Stimulated activated CD4-positive, alpha-beta T cell treated with anti-CD3 and anti-CD28 coated beads, TNF-alpha, amount 100 ng/mL, for 4 hours (primary cell): ENCODE data around the gene B4GALT2.

ENCODE experiments used
- DNase-seq, 3 experiments: peaks; one replicate each; pipeline ENCODE4 v3.0.0-alpha.2; 2020; ENCODE audit warnings: low read depth in 3 of 3

B4GALT2 gene

DNA sequence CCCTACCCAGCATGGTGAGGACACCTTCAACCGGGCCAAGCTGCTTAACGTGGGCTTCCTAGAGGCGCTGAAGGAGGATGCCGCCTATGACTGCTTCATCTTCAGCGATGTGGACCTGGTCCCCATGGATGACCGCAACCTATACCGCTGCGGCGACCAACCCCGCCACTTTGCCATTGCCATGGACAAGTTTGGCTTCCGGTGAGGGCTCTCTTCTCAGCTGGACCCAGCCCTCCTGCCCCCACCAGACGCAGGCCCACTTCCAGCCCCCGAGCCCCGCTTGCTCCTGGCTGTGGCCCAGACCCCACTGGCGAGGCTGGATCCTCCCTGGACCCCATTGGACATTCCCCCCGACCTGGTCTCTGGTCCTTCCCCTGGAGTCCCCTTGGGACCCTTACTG is 5.8 kb downstream of the B4GALT2 start:
- no peak for DNase-seq

DNA sequence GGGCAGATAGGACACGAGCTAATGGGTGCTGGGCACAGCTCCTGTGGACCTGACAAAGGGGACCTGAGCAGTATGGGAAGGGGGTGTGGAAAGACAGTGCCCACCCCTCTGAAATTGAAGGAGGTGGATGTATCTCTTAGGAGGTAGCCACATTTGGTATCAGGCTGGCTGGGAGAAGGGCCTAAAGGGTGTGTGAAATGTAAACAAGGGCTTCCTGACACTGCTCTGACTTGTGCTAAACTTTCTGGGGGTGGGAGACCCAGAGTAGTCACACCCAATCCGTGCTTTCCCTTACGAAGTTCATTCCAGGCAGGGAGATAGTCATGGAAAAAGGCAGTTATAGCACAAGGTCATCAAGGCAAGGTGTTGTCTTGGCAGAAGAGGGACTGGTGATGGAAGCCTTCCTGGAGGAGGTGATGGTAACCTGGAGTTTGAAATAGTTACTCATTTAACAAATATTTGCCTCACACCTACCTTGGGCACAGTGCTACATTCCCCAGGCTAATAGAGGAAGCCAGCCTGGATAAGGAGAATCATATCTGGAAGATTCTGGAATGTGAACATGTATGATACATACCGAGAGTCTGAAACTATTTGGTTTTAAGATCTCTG is 7.1 kb downstream of the B4GALT2 start:
- no peak for DNase-seq

DNA sequence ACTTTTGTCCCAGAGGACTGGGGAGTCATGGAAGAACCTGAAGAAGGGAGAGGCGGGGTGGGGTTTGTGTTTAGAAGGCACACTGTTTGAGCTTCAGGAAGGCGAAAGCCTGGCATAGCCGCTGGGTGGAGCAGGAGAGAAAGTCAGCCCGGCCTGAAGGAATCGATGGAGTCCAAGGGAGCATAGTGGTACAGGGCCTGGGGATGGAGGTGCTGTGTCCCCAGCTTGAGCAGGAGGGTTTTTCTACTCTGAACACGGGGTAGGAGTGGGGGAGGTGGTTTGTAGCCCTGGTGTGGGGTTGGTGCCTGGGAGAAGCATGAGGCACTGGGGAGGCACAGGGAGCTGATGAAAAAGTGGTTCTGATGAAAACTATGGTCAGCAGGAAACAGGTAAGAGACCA is 7.7 kb downstream of the B4GALT2 start:
- DNase-seq = no peak

DNA sequence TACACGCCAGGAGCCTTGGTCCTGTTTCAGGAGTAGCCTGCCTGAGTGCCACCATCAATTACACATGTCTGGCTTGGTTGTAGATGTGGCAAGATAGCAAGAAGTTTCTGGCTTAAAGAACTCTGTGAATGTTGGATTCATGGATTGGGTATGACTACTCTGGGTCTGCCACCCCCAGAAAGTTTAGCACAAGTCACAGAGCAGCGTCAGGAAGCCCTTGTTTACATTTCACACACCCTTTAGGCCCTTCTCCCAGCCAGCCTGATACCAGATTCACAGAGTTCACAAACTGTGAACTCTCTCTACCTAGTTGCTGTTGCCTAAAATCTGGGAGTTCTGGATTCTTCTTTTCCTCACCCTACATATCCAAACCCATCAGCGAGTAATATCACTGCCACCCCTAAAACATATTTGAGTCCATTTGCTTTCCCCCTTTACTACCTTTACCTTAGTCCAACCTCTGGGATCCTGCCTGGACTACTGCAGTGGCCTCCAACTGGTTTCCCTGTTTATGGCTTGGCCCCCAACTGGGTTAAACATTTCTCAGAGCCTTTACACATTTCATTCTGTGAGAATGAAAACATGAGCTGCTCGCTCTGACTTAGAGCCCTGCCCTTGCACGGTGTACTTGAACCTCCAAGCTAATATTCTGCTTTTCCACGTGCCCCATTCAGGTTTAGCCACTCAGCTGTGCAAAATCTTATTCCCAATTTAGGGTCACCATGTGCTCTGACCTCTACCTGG is 8.3 kb downstream of the B4GALT2 start:
- DNase-seq = no peak

DNA sequence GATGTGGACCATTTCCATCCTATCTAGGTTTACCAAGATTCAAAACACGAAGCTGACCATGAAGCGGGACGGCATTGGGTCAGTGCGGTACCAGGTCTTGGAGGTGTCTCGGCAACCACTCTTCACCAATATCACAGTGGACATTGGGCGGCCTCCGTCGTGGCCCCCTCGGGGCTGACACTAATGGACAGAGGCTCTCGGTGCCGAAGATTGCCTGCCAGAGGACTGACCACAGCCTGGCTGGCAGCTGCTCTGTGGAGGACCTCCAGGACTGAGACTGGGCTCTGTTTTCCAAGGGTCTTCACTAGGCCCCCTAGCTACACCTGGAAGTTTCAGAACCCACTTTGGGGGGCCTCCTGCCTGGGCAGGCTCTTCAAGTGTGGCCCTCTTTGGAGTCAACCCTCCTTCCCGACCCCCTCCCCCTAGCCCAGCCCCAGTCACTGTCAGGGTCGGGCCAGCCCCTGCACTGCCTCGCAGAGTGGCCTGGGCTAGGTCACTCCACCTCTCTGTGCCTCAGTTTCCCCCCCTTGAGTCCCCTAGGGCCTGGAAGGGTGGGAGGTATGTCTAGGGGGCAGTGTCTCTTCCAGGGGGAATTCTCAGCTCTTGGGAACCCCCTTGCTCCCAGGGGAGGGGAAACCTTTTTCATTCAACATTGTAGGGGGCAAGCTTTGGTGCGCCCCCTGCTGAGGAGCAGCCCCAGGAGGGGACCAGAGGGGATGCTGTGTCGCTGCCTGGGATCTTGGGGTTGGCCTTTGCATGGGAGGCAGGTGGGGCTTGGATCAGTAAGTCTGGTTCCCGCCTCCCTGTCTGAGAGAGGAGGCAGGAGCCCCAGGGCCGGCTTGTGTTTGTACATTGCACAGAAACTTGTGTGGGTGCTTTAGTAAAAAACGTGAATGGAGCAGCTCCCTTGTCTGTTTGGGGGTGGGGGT is 11.5 kb downstream of the B4GALT2 start:
- no peak for DNase-seq

DNA sequence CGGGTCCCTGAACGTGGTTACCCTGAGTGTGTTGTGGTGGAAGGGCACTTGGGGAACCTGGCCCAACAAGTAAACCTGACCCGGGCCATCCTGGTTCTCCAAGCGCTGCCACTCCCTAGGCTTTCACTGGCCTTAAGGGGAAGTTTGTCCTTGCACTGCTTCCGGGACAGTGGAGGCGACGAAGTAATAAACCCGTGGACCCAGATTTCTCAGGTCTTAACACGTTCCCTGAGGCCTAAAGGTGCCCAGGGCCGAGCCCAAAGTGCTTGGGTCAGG is 12.1 kb downstream of the B4GALT2 start:
- no peak for DNase-seq

DNA sequence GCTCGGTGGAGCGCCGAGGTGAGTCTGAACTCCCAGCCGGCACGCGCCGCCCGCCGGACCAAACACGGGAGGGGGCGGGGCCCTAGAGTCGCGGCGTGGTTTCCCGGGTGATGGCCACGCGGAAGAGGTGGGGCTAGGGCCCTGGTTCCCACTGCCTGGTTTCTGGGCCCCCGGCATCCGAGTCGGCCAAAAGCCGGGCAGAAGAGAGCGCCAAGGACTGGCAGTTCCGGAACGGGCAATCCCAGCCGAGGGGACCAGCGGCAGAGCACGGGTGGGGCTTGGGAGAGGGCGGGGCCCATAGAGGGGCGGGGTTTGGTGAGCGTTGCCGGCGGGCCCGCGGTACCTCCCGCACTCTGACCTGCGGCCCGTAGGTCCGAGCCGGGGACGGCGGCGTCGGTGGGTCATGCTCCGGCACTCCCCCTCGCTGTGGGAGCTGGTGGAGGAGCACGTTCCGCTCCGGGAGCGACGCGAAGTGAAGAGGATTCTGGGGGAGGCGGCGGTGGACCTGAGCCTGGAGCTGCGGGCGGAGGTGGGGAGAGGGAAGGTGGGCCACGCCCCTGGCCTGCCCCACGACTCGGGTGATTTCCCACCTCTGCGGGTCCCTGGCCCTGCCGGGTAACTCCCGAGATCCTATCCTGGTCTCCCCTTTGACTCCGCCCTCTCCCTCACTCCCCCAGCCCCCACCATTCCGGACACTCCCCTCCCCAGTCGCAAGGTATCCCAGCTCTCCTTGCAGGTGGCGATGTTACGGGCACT is 12.6 kb downstream of the B4GALT2 start, which contains the start of gene CCDC24:
Gene CCDC24 (plus strand): TSS at position 124 of the 756 bp plus-strand sequence. CDS start 280 bp downstream, at position 404.
- DNase-seq = peak; percentile 49 to 55 (median 49)

DNA sequence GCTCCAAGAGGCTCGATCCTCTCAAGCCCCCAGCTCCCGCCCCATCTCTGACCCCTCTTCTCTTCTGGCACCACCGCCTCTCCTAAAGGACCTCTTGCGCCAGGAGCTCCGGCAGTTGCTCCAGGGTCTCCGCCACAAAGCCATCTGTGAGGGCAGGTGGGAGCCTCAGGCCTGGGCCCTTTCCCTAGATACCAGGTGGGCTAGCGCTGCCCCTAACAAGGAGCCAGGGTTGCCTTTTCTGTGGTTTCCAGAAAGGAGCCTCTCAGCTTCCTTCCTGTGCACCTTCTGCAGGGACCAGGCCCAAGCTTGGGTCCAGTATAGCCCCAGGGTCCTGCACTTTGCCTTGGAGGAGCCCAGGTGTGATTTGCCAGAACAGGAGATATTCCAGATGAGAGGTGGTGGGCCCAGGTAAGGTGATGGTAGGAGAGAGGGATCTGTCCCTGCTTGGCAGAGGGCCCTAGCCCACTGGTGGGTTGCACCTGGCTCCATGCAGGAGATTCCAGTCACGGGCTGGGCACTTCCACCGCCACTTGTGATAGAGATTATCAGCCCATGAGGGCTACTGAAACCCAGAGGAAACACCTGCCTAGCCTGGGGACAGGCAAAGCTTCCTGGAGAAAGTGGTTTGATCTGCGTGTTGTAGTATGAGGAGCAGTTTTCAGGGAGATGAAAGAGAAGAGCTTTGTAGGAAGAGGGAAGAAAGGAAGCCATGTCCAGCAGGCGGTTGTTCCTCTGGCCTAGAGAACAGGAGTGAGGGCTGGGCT is 13.4 kb downstream of the B4GALT2 start:
- DNase-seq = no peak

DNA sequence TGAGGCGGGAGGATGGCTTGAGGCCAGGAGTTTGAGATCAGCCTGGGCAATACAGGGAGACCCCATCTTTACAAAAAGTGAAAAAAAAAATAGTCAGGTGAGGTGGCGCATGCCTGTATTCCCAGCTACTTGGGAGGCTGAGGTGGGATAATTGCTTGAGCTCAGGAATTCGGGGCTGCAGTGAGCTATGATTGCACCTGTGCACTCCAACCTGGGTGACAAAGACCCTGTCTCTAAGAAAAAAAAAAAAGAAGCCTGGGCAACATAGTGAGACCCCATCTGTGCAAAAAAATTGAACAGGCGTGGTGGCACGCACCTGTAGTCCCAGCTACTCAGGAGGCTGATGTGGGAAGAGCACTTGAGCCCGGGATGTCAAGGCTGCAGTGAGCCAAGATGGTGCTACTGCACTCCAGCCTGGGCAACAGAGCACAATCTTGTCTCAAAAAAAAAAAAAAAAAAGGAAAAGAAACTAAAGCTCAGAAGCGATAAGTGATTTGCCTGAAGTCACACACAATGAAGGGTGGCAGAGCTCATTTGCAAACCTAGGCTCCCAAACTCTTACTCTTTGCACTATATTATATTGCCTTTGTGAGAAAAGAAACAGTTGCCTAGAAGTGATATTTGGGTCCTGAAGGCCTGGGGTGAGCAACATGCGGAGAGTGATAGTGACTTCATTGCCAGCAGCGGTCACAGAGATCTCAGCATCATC is 14.3 kb downstream of the B4GALT2 start:
- DNase-seq = no peak

DNA sequence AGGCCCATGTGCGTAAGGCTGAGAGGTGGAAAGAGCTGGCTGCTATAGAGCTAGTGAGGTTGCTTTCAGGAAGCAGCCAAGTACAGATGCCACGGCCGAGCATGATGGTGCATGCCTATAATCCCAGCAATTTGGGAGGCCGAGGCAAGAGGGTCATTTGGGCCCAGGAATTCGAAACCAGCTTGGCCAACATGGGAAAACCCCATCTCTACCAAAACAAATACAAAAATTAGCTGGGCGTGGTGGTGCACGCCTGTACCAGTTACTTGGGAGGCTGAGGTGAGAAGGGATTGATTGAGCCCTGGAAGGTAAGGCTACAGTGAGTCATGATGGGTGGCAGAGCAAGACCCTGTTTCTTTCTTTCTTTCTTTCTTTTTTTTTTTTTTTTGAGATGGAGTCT is 15.1 kb downstream of the B4GALT2 start:
- no peak for DNase-seq

DNA sequence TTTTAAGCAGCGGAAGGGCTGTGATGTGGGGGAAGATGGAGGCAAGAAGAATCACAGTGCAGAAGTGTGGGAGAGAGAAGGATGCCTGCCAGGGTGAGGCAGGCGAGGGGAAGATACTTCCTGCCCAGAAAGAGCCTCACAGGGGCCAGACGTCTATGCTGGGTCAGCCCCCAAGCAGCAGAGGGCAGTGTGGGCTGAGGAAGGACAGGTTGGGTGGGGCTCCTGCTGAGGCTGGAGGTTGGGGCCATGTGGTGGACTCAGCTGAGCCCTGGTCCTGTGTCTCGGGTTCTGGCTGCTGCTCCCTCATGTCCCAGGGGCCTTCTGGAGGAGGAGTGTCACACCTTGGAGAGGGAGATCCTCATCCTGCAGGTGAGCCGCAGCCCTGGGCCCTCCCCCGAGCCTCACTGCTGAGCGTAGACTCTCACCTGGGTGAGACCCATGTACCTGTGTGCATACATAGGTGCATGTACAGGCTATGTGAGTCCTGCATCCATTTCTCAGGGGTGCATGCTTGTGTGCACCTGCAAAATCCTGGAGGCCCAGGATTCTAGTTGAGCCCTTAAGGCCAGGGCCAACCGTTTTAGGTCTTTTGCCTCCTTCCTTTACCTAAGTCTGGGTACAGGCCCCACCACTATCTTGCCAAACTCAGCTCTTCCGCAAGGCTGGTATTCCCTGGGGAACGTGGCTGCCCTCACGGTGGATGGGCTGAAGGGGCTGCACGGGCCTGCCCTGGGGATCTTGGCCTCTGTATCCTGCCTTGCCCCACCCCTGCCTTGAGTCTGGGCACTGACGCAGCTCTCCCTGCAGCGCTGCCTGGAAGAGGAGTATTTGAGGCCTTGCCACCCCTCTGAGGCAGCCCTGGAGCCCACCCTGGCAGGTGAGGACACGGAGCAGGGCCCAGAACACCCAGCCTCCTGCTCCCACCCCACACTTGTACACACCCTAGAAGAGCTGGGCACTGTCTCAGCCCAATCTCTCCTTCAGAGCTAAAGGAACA is 16.1 kb downstream of the B4GALT2 start:
- DNase-seq = no peak

DNA sequence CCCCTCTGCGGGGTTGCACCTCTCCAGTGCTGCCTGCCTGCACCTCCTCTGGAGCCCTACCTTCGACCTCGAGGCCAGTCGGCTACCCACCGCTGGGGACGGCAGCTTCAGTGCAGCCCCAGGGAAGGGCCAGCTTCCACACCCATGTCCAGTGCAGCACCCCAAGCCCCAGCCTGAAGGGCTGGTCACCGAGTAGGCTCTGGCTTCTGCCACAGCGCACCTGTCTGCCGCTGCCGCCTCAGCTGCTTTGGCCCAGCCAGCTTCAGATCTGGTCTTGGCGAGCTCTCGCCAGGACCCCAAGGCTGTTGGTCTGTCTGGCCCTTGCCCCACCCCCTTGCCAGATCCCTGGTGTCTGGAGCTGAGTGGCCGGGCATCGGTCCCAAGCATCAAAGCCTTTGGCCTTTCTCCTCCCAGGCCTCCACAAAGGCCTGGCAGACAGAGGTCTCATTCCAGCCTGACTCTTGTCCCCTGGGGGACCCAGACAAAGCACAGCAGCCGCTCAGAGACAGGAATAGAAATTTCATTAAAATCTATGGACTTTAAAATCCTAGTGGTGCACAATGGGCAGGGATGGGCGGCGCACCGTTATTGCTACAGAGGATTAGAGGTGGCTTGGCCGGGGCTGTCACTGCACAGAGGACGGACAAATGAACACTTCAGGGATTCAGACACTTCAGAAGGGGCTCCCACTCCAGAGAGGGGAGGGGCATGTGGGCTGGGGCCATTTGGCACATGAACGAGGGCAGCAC is 17.1 kb downstream of the B4GALT2 start:
- DNase-seq = no peak

DNA sequence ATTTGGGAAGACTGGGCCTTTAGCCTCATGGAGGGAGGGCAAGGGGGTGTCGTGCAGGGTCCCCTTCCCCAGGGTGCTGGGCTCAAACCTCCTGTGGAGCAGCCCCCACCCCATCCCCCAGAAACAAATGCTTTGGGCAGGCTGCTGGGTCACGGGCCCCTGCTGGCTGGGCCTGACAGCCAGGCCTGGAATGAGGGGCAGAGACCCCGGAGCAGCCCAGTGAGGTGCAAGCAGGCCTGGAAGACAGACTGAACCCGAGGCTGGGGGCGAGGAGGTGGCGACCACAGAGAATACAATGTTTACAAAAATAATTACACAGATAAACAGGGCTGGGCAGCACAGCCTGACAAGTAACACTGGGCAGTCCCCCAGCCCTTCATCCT is 17.7 kb downstream of the B4GALT2 start:
- no peak for DNase-seq

DNA sequence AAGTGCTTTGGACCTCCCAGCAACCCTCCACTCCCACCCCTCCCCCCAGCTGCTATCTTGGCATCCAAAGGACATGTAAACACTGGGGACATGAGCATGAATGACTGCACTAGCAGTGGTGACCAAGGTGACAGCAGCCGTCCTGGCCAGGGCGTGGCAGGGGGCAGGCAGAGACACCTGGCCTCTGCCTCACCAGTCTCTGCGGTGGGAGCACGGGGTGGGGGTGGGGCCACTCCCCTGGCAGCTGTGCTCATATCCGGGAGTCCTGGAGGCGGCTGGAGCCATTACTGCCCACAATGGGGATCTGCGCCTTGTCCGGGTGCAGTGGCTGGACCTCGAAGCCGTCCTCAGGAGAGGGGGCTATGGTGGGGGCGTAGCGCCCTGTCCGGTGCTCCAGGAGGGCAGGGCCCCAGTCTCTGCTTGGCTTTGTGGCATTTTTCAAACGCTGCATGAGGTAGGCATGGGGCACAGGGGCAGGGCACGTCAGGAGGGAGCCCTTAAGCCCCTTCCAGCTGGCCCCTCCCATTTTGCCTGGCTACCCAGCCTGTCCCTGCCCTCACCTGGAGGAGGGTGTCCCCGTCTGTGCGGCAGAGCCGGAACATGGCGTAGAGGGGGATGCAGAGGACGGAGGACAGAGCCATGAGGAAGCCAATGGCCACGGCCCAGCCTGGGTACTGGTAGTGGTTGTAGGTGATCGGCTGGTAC is 18.4 kb downstream of the B4GALT2 start:
- no peak for DNase-seq

DNA sequence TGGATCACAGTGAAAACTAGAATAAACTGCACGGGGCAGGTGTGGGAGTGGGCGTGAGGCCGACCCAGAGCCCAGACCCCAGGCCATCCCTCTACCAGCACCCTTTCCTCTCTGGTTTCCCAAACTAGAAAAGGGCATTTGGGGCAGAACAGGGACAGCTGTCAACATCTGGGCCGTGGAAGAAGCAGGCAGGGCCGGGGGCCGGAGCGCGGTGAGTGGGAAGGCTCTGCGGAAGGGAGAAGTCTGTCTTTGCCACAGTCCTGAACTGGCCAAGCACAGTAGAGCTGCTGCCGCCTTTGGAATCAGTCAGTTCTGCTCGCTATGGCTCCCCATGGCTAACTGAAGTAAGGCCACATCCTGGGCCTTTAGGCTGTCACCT is 19.0 kb downstream of the B4GALT2 start:
- no peak for DNase-seq

DNA sequence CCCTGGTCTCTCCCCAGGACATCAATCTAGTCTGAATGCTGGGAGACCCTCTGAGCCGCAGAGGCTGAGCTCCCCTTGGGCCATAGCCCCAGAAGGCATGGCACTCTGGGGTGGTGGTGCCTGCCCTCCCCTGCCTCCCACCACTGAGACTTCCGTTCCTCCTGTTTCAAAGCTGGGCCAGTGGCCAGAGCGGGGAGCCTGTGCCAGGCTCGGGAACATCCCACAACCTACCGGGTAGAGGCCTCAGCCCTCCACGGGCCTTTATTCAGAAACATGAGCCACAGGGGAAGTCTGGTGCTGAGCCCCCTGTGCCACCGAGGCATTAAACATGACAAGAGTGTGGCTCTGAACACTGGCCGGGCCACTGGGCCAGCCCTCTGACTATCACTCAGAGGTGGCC is 20.4 kb downstream of the B4GALT2 start:
- no peak for DNase-seq

DNA sequence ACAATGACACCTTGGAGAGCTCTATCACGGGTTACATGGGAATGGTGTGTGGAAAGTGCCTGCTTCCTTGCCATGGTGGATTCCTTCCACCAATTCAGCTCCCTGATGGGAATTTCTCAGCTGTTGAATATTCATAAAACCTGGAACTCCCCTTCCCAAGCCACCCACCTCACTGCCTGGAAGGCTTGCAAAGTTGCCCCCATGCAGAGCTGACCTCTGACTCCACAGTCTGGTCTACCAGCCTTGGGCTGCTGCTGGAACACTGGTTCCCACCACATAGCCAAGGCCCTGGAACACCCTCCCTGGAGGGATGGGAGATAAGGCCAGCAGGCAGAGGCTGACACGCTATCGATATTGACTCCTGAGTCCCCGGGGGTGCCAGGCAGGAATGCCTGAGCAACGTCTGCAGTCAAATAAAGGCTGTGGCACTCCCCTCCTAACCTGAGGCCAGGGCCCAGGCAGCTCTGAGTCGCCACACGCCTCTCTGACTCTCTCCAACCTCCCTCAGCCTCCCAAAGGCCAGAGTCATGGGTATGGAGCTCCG is 21.2 kb downstream of the B4GALT2 start:
- no peak for DNase-seq

DNA sequence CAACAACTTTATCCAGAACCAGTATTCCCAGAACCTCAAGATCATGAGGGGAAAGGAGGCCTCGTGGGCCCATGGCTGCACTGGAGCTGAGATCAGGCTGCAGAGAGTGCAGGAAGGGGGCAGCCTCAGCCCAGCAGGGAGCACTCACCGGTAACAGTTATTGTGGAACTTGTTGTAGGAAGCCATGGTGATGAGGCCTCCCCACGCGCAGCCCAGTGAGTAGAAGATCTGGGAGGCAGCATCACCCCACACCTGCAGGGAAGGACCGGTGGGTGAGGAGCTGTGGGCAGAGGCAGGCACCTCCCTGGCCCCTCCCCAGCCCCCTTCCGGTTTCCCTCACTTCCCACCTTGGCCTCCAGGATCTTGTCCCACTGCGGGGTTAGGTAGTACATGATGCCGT is 23.2 kb downstream of the B4GALT2 start:
- no peak for DNase-seq
